Measurements from ENCODE around the gene TMEM255B.
"Not testable (repeated sequence)": the region's sequence is repeated elsewhere in the genome, so short reads cannot be mapped to it uniquely, and the experiment has no call there.

Gene TMEM255B

DNA sequence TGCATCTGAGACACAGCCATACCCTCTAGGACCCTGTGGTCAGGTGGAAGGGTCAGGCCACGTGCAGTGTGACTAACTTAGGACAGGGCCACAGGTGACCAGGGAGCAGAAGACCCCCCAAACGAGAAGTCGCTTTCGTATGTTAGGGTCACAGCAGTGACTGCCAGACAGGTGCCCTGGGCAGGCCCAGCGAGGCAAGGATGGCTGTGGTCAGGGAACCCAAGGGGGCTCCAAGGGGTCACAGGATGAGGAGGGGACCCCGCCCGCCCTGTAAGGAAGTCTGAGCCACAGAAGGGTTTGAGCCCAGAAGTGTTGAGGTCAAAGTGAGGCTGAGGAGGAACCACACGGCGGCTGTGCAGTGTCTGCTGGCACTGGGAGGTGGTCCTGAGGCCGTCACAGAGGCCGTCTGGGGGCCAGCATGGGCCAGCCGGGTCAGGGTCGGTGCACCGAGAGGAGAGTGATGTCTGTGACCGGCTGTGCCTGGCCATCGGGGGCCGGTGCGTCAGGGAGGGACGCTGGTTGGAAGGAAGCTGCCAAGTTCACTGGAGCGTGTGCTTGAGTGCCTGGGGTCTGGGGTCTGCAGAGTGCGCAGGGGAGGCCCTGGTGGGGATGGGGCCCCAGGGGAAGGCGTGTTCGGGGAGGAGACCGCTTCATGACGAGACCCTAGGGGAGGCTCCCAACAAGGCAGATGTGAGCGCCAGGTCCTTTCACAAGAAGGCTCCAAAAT lies 24.8 kb upstream of the TMEM255B start:
- DNase-seq (ENCODE audit: low read depth in 2 of 3, low spot score in 1 of 3): no peak

DNA sequence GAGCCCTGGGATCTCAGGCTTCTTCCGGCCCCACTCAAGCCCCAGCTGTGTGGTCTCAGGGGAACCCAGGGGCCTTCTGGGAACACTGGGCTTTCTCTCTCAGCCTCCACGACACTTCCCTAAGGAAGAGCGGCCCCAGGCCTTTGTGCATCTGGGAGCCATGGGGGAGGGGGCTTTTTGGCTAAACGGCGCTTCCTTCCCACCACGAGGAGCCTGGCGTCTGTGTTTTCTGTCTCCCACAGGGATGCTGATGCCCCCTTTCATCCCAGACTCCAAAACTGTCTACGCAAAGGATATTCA lies 24.2 kb upstream of the TMEM255B start:
- DNase-seq (ENCODE audit: low read depth in 2 of 3, low spot score in 1 of 3): no peak

DNA sequence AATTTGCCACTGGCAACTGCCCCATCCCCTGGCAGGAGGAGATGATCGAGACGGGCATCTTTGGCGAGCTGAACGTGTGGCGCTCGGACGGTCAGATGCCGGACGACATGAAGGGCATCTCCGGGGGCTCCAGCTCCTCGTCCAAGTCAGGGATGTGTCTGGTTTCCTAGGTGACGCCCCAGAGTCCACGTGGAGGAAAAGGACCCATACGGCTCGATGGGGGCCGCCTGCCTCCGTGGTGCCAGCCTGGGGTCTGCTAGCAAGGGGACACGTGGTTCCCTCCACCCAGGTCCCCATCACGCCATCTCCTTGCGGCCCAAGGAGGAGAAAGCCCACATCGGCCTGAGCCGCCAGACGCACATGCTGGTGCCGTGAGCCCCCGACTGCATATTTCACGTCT lies 23.8 kb upstream of the TMEM255B start:
- no peak for DNase-seq (ENCODE audit: low read depth in 2 of 3, low spot score in 1 of 3)

DNA sequence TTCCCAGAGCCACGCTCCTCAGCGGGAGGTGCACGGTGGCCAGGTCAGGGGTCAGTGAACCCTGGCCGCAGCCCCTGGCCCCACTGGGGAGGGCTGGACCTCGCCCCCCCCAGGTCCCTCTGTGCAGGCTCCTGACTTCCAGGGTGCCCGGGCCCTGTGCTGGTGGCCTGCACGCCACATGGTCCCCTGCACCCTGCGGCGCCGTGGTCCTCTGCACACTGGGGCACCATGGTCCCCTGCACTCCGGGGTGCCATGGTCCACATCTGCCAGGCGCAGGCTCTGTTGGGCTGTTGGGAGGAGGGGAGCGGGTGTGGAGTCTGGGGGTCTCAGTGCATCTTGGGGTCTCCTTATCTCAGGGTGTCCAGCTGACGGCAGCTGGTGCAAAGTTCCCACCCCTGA lies 23.3 kb upstream of the TMEM255B start:
- no peak for DNase-seq (ENCODE audit: low read depth in 2 of 3, low spot score in 1 of 3)

DNA sequence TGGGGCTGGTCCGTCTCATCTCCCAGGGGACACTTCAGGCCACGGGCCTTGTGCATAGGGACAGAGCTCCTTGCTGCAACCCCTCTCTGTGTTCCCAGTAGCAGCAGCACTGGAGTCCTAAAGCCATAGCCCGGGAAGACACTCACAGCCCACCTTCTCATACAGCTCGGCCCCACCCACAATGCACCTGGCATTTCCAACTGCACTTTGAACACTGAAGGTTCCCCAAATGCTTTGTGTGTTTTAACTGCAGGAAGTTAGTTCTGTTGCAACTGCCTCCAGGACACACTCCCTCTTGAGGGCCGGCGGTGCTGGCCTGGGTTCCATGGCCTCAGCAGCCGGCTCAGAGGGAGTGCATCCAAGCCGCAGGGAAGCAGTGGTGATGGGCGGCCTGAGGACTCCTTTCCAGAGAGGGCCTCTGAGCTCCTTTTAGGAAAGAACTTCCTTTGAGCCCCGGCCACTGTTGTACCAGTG lies 22.7 kb upstream of the TMEM255B start:
- DNase-seq (ENCODE audit: low read depth in 2 of 3, low spot score in 1 of 3): no peak

GRCh38 chr13:113737803-113738202 lies 21.2 kb upstream of the TMEM255B start:
- no peak for DNase-seq (ENCODE audit: low read depth in 2 of 3, low spot score in 1 of 3)

GRCh38 chr13:113739527-113740285 lies 19.3 kb upstream of the TMEM255B start:
- no peak for DNase-seq (ENCODE audit: low read depth in 2 of 3, low spot score in 1 of 3)

DNA sequence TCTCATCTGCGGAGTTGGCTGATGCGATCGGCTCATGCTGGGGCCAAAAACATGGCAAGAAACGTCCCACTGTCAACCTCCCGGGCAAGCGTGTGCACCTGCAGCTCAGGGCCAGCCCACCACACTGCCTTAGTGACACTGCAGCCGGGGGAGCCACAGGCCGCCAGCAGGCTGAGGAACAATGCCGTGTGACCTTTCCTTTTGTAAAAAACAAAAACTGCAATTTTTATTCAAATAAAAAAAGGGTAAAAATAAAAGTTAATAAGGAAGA lies 18.8 kb upstream of the TMEM255B start:
- DNase-seq (ENCODE audit: low read depth in 2 of 3, low spot score in 1 of 3): no peak

- DNase-seq (ENCODE audit: low read depth in 2 of 3, low spot score in 1 of 3): no peak
These were observed 18.4 kb upstream of the TMEM255B start for GRCh38 chr13:113740661-113741060.

DNA sequence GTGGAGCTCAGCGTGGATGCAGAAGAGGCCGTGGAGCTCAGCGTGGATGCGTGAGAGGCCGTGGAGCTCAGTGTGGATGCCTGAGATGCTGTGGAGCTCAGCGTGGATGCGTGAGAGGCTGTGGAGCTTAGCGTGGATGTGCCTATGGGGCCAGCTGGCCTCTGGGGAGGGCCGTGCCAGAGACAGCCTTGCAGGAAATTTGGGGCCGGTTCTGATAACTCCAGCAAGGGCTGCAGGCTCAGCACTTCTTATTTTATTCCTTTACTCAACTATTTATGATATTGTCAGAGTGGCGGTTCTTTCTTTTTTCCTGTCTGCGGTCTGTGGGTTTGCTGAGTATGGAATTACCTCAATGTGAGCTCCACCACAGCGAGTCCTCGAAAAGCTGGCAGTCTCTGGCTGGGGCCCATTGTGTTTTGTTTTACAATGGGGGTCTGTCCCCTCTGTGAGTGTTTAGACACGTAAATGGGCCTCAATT lies 17.8 kb upstream of the TMEM255B start:
- DNase-seq (ENCODE audit: low read depth in 2 of 3, low spot score in 1 of 3): no peak

DNA sequence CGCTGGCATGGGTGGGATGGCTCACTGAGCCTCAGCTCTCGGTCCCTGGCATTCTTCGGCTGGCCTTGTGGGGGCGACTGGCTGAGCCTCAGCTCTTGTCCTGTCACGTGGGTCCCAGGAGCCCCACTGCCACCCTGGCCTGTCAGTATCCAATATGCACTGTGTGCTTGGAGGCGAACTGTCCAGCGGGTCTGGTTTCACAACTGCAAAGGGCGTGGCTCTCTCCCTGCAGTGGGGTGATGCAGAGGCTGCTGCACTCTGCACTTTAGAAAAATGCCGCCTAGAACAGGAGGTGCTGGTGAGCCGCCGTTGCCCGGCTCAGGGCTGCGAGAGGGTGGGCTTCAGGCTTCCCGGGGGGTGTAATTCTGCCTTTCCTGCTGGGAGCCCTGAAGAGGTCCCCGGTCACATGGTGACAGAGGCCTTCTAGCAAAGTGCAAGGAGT lies 17.0 kb upstream of the TMEM255B start:
- DNase-seq (ENCODE audit: low read depth in 2 of 3, low spot score in 1 of 3): no peak

- DNase-seq (ENCODE audit: low read depth in 2 of 3, low spot score in 1 of 3): no peak
These were observed 16.4 kb upstream of the TMEM255B start for GRCh38 chr13:113742445-113743120.

DNA sequence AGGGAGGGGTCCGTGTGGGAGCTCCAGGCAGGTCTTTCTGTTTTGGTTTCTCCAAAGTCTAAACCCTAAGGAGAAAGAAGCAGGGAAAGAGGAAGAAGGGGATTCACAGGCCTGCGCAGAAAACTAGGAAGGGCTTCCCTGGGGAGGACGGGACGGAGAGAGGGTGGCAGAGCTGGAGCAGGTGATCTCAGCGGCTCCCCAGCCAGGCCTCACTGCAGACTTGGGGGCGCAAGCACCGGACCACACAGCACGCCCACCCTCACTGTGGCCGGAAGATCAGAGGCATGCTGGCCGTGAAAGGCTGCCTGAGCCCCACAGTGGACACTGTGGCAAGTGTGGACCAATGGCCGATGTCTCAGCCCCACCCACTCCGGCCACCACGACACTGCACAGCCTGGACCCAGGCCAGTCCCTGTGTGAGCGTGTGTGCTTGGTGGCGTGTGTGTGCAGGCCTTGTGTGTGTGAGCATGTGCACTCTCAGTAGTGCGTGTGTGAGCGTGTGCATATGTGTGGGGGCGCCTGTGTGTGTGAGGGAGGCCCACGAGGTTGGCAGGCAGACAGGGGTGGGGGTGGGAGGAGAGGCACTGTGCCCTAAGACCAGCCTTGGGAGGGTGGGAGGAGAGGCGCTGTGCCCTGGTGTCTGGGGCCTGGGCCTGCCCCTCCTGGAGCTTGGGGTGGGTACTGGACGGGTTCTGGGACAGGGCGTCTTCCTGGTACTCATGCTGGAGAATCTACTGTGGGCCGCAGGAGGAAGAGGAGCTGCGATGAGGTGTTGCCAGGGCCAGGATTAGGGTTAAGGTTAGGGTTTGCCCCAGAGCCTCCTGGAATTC lies 15.4 kb upstream of the TMEM255B start:
- DNase-seq (ENCODE audit: low read depth in 2 of 3, low spot score in 1 of 3): no peak

- no peak for DNase-seq (ENCODE audit: low read depth in 2 of 3, low spot score in 1 of 3)
These were observed 14.6 kb upstream of the TMEM255B start for GRCh38 chr13:113744197-113745000.

- DNase-seq (ENCODE audit: low read depth in 2 of 3, low spot score in 1 of 3): no peak
These were observed 14.0 kb upstream of the TMEM255B start for GRCh38 chr13:113745059-113745458.

DNA sequence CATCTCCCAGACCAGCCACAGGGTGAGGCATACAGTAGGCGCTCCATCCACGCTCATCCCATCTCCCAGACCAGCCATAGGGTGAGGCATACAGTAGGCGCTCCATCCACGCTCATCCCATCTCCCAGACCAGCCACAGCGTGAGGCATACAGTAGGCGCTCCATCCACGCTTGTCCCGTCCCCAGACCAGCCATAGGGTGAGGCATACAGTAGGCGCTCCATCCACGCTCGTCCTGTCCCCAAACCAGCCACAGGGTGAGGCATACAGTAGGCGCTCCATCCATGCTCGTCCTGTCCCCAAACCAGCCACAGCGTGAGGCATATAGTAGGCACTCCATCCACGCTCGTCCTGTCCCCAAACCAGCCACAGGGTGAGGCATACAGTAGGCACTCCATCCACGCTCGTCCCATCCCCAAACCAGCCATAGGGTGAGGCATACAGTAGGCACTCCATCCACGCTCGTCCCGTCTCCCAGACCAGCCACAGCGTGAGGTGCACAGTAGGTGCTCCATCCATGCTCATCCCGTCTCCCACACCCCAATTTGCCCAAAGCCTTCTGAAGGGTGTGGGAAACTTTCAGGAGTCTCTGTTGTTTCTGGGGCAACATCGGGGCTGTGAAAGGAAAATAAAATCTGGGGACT lies 13.4 kb upstream of the TMEM255B start:
- not testable (repeated sequence) for DNase-seq (ENCODE audit: low read depth in 2 of 3, low spot score in 1 of 3)

- no peak for DNase-seq (ENCODE audit: low read depth in 2 of 3, low spot score in 1 of 3)
These were observed 12.9 kb upstream of the TMEM255B start for GRCh38 chr13:113746143-113746525.

DNA sequence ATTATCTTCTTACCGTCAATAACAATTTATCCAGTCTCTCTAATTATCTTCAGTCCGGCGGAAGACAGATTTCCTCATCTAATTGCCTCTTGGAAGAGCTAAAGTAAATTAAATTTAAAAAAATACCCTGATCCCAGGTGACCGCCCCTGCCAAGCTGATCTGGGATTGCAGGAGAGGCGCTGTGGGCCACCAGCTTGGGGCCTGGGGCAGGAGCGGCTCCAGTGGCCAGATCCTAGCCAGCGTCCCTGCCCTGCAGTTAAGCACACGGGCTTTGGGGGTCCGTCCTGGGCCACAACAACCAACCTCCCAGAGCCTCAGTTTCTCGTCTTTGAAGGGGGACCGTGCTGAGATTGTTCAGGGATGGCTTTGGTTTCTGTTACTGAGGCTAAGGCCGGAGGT lies 12.4 kb upstream of the TMEM255B start:
- no peak for DNase-seq (ENCODE audit: low read depth in 2 of 3, low spot score in 1 of 3)

- DNase-seq (ENCODE audit: low read depth in 2 of 3, low spot score in 1 of 3): no peak
These were observed 11.7 kb upstream of the TMEM255B start for GRCh38 chr13:113747291-113747833.

All from stimulated activated CD4-positive, alpha-beta T cell treated with anti-CD3 and anti-CD28 coated beads, Interleukin-12 subunit alpha, Interleukin-12 subunit beta, amount 100 ng/mL, for 48 hours (primary cell).